ENCODE data around the gene HERPUD1. TPM values are rescaled to one million over a fixed set of nuclear protein-coding genes. Genes with fewer than 3 reads are reported as not detected.
"Not testable (repeated sequence)": the region's sequence is repeated elsewhere in the genome, so short reads cannot be mapped to it uniquely, and the experiment has no call there.

The HERPUD1 gene
- total RNA-seq (ENCODE audit: low replicate concordance) = 16.1 and 18.1 TPM in 2 replicates

GRCh38 chr16:56931892-56932720 lies at the start of gene HERPUD1:
Gene HERPUD1 (plus strand): TSS chr16:56932142. CDS start chr16:56932245, 103 bp downstream.
- DNase-seq (ENCODE audit: low spot score) = peak; percentile 98
- Mint-ChIP-seq H3K9me3 (no peaks in the 10 kb centered on the region), H3K4me3 (peak within 1 kb of the TSS; percentile 98), H3K27ac (peak within 1 kb of the TSS; percentile 90), H3K4me1 (peaks cover 25% of the 10 kb centered on the region), H3K36me3 (peaks cover 7% of the 10 kb centered on the region), H3K27me3 (ENCODE audit: insufficient read depth, low read depth) (no peaks in the 10 kb centered on the region)
- Histone ChIP-seq H3K36me3 (no peaks in the 10 kb centered on the region), H4K20me1 (ENCODE audit: low read depth) (peaks cover 12% of the 10 kb centered on the region), H3K4me1 (peaks cover 26% of the 10 kb centered on the region), H2AFZ (replicated peaks) (peak within 1 kb of the TSS; percentile 85), H3K27me3 (no peaks in the 10 kb centered on the region), H3K4me3 (peak within 1 kb of the TSS; percentile 95), H3K27ac (peak within 1 kb of the TSS; percentile 92), H3K9ac (peak within 1 kb of the TSS; percentile 96), H3F3A (ENCODE audit: low read depth) (peaks cover 9% of the 10 kb centered on the region), H3K79me2 (ENCODE audit: low read depth) (peaks cover 28% of the 10 kb centered on the region), H3K4me2 (peak within 1 kb of the TSS; percentile 92), H3K9me3 (ENCODE audit: low read depth) (no peaks in the 10 kb centered on the region)
- TF ChIP-seq CTCF (IDR thresholded peaks at IDR 0.05) (peak; percentile 10), EZH2 (IDR thresholded peaks at IDR 0.05) (no peak), EZH2phosphoT487 (IDR thresholded peaks at IDR 0.05) (no peak)

- Histone ChIP-seq H3K79me2 (ENCODE audit: low read depth) (no peaks in the 10 kb centered on the region), H3K27me3 (no peaks in the 10 kb centered on the region), H3K27ac (no peak overlapping the region), H3K4me2 (no peak overlapping the region), H3K4me1 (no peaks in the 10 kb centered on the region), H3K36me3 (no peaks in the 10 kb centered on the region), H2AFZ (replicated peaks) (no peak overlapping the region), H3K9ac (no peak overlapping the region), H3F3A (ENCODE audit: low read depth) (no peaks in the 10 kb centered on the region), H3K9me3 (ENCODE audit: low read depth) (no peaks in the 10 kb centered on the region), H3K4me3 (no peak overlapping the region), H4K20me1 (ENCODE audit: low read depth) (no peaks in the 10 kb centered on the region)
- TF ChIP-seq CTCF (IDR thresholded peaks at IDR 0.05) (no peak), EZH2phosphoT487 (IDR thresholded peaks at IDR 0.05) (no peak), EZH2 (IDR thresholded peaks at IDR 0.05) (no peak)
- H3K36me3 Mint-ChIP-seq = peaks cover 2% of the 10 kb centered on the region
- no peaks in the 10 kb centered on the region for H3K4me1 Mint-ChIP-seq
- H3K9me3 Mint-ChIP-seq = peaks cover 11% of the 10 kb centered on the region
- H3K4me3 Mint-ChIP-seq = no peak overlapping the region
- H3K27ac Mint-ChIP-seq = no peak overlapping the region
- H3K27me3 Mint-ChIP-seq (ENCODE audit: insufficient read depth, low read depth) = peaks cover 12% of the 10 kb centered on the region
- DNase-seq (ENCODE audit: low spot score) = no peak
These were observed 48.4 kb upstream of the HERPUD1 start for GRCh38 chr16:56883586-56883985.

GRCh38 chr16:56884026-56884582 lies 47.8 kb upstream of the HERPUD1 start:
- H3K4me3 Mint-ChIP-seq = no peak overlapping the region
- no peak overlapping the region for H3K27ac Mint-ChIP-seq
- peaks cover 10% of the 10 kb centered on the region for H3K27me3 Mint-ChIP-seq (ENCODE audit: insufficient read depth, low read depth)
- Histone ChIP-seq H3K36me3 (no peaks in the 10 kb centered on the region), H3K9ac (no peak overlapping the region), H3F3A (ENCODE audit: low read depth) (no peaks in the 10 kb centered on the region), H3K4me3 (no peak overlapping the region), H3K4me2 (no peak overlapping the region), H3K27ac (no peak overlapping the region), H4K20me1 (ENCODE audit: low read depth) (no peaks in the 10 kb centered on the region), H3K79me2 (ENCODE audit: low read depth) (no peaks in the 10 kb centered on the region), H3K9me3 (ENCODE audit: low read depth) (no peaks in the 10 kb centered on the region), H3K4me1 (no peaks in the 10 kb centered on the region), H3K27me3 (no peaks in the 10 kb centered on the region), H2AFZ (replicated peaks) (no peak overlapping the region)
- peaks cover 2% of the 10 kb centered on the region for H3K36me3 Mint-ChIP-seq
- peaks cover 11% of the 10 kb centered on the region for H3K9me3 Mint-ChIP-seq
- no peak for DNase-seq (ENCODE audit: low spot score)
- H3K4me1 Mint-ChIP-seq = no peaks in the 10 kb centered on the region
- TF ChIP-seq EZH2phosphoT487 (IDR thresholded peaks at IDR 0.05) = no peak
- TF ChIP-seq EZH2 (IDR thresholded peaks at IDR 0.05) = no peak
- TF ChIP-seq CTCF (IDR thresholded peaks at IDR 0.05) = no peak

- not testable (repeated sequence) for H3K9me3 ChIP-seq (ENCODE audit: low read depth); H3K4me1 Mint-ChIP-seq; H4K20me1 ChIP-seq (ENCODE audit: low read depth); H3K27ac Mint-ChIP-seq; DNase-seq (ENCODE audit: low spot score); H3K27ac ChIP-seq; H3K4me3 Mint-ChIP-seq; H3K27me3 ChIP-seq; H3K4me1 ChIP-seq; H3K4me2 ChIP-seq; H3K9ac ChIP-seq; H3K79me2 ChIP-seq (ENCODE audit: low read depth); H3K36me3 Mint-ChIP-seq; H3K36me3 ChIP-seq; H2AFZ ChIP-seq (replicated peaks); H3K4me3 ChIP-seq; H3F3A ChIP-seq (ENCODE audit: low read depth)
- peaks cover 10% of the 10 kb centered on the region for H3K27me3 Mint-ChIP-seq (ENCODE audit: insufficient read depth, low read depth)
- peaks cover 11% of the 10 kb centered on the region for H3K9me3 Mint-ChIP-seq
These were observed 47.0 kb upstream of the HERPUD1 start for GRCh38 chr16:56884929-56885328.

All from neural progenitor cell (in vitro differentiated cells).